Left cardiac atrium (tissue), 4 donors: ENCODE results near the gene SEBOX. TPM values are rescaled to one million over a fixed set of nuclear protein-coding genes. Genes with fewer than 3 reads are reported as not detected.
A peak's percentile ranks its signal among the peaks of the same experiment; 100 is the strongest.

Experiments used
- ATAC-seq, 2 donors: fragments of 200-7000 bp; cut with Tn5 transposase; one replicate each; pipeline ENCODE4 v1.9.1; 2020; ENCODE audit warnings: mild to moderate bottlenecking in 2 of 2, moderate library complexity in 2 of 2
- DNase-seq: peaks from one replicate; pipeline ENCODE4 v3.0.0-alpha.2; 2020
- intact Hi-C, 2 donors: fragments of 100-400 bp; cut with DNase I; formaldehyde crosslinking; loops; one replicate each; pipeline versions ENCODE4 v1.14.1 to v1.15.1; 2022 to 2023
- total RNA-seq, 2 donors: library from RNA; stranded (reverse); fragmentation: NEBNext Ultra II Directional; extraction: Animal tissue kit (Norgen Biotek cat#: 25700); gene quantifications; one replicate each; pipeline ENCODE4 v1.2.1, GENCODE V29; 2021
- donor health status: DM: no; HTN: yes; CAD: no.
- donor health status: DM: no; HTN: yes; CAD: no; lungs with severe emphysema.
- donor health status: DM: yes; HTN: yes; CAD: no.
- donor health status: Dilated cardiomyopathy.

SEBOX gene
- total RNA-seq, 2 donors from 2014 or later, result not detected

DNA sequence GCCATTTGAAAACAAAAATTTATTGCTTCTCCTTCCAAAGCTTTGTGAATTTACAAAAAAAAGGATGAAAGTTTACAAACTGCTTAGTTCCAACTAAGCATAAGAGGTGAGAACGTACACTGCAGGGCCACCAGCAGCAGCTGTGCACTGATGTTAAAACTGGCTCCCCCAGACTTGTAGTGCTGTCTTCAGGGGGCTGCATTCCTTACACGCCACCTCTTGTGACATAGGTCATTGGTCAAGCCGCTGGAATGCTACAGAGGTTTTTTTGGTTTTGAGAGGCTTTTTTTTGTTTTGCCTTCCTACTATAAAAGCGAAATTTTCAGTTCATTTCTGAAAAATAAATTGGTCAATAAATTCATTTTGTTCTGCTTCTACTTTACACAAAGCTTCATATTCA is 36.7 kb downstream of the SEBOX start:
- intact Hi-C loops, result no loop called here
- ATAC-seq (no peak), DNase-seq (no peak)

DNA sequence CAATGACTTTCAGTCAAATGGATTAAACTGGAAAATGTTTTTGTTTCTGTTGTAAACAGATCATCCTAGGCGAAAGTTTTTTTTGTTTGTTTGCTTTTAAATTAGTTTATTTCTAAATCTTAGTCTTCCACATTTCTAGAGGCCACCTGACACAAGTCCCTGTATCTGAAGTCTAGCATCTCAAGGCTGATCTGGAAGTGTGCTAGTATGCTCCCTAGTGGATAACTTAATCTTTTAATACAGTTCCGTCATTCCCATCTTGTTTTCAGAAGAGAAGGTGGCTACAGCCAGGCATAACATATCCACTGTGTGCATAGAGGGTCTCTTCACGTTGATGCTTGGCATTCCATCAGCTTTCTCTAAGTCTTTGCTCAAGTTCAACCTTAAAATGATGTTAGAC is 37.3 kb downstream of the SEBOX start:
- DNase-seq (no peak), ATAC-seq (no peak)
- intact Hi-C loops, result no loop called here

DNA sequence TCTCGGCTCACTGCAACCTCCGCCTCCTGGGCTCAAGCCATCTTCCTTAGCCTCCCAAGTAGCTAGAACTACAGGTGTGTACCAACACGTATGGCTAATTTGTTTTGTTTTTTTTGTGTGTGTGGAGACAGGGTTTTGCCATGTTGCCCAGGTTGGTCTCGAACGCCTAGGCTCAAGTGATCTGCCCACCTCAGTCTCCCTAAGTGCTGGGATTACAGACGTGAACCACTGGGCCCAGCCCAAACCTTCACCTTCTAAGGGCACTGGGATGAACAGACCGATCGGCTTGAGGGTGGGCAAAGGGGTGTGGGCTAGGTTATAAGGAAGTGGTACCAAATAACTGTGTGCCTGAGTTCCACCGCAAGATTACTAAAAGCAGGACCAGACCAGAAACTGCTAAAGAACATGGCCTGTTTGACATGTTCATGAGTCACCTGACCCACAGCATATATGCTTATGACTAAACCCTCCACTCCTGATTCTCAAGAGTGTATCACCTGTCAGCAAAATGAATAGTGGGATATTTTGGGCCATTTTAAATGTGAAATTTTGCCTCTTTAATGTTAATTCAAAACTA is 37.9 kb downstream of the SEBOX start:
- intact Hi-C loops, result no loop called here
- no peak for DNase-seq

DNA sequence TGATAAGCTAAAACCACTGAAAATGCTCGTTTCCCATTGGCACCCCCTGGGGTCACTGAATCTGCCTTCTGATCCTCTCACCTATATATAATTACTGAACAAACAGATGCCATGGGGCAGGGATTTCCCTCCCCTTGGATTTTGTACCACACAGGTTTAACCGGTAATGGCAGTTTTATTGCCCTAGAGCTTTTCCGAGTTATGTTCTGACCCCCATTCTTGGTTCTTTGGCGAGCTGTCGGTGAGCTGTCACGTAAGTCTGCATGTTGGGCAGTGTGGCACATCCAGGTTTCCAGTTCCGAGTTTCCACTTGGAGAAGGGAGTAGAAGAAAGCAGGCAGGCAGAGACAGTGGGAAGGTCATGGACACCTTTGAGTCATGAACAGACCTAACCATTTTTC is 38.9 kb downstream of the SEBOX start:
- ATAC-seq, result no peak
- intact Hi-C loops, result no loop called here
- no peak for DNase-seq

More for the DNA sequence above, 37.9 kb downstream of the SEBOX start:
- no peak for ATAC-seq

DNA sequence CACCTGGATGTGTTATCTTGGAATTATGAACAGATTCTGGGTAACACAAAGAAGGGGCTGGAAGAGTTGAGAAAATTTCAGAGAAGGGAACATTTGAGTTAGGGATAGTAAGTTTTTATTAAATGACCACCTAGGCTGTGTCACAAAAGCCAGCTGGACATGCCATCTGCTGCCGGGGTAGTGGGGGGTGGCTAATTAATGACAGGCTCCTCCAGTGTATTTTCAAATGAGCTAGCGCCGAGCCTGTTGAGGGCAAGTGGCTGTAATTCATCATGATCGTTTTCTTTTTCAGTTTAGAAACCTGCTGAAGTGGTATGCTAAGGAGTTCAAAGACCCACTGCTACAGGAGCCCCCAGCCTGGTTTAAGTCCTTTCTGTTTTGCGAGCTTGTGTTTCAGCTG is 39.8 kb downstream of the SEBOX start:
- ATAC-seq (no peak), DNase-seq (no peak)
- intact Hi-C loops, result no loop called here

DNA sequence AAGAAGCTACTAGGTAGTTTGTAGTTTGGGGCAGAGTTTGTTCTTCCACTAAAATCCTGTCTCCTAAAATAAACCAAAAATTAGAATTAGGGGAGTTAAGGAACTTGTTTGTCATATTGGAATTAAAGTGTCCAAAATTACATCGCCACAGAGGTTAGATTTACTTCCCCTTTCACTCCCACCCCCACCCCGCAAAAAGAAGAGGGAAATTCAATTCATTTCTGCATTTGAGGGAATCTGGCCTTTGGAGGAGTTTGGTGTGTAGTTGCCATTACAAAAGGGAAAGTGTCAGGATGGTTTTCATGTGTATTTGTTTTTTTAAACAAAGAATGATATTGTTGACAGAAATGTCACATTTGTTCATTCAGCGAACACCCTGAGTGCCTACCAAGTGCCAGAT is 40.2 kb downstream of the SEBOX start:
- intact Hi-C loops, result no loop called here
- ATAC-seq, result no peak
- no peak for DNase-seq

DNA sequence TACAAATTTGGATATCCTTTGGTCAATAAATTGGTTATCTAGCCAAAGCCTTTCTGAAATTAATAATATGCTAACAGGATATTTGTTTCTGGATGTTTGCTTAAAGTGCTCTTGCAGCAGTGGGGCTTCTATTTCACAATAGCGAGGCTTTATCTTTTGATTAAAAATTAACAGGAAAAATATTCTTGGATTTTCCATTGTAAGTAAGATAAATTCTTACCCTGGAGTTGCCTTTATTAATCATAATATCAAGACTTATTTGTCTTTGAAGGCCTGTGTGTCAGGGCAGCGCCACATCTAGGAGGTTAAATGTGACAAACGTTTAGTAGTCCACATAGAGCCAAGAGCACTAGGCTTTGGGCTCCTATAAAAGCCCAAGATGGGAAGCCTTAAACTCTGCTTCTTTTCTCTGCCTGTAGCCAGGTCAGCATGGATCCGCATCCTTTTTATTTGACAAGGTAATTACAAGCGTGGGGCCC is 40.7 kb downstream of the SEBOX start:
- intact Hi-C loops, result no loop called here
- ATAC-seq, result no peak
- no peak for DNase-seq

DNA sequence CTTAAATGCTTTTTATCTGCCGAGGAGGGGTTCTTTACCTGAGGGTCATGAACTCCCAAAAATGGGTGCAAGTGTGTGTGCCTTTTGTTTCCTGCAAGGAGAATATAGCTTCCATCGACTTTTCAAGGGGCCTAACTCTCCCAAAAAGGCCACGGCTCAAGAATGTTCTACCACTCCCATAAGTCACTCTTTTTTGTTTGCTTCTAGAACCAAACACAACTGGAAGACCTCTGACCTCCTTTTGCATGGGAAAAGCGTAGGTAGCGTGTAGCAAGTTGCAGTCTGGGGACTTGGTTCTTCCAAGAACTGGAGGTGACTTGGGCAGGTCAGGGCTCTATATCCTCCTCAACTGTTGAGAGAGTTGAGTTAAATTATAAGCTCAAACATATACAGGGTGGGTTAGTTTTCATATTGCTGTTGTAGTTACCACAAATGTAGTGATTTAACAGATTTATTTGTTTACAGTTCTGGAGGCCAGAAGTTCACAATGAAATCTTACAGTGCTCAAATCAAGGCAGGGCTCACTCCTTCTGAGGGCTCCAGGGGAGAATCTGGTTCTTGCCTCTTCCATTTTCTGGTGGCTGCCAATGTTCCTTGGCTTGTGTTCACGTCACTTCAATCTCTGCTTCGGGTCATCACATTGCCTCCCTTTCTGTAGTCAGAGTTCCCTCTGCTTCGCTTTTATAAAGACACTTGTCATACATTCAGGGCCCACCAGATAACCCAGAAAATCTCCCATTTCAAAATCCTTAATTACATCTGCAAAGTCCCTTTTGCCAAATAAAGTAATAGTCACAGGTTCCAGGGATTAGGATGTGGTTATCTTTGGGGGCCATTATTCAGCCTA is 44.6 kb downstream of the SEBOX start:
- DNase-seq, result no peak
- ATAC-seq, result no peak
- intact Hi-C loops, result no loop called here

DNA sequence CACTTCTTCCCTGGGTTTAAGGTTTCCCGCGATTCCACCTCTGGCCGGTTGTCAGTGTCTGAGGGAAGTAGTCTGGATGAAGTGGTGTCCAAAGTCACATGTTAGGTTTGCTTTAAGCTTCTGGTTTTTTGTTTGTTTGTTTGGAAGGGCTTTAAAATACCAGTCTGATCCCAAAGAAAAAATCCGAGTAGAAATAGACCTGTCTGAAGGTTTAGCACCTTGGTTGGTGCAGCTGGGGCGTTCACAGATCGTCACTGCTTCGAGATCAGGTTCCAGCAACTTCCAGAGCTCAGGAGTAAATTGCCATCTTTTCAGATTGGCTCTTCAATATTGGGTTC is 45.4 kb downstream of the SEBOX start:
- no peak for ATAC-seq
- intact Hi-C loops, result no loop called here
- DNase-seq, result no peak

DNA sequence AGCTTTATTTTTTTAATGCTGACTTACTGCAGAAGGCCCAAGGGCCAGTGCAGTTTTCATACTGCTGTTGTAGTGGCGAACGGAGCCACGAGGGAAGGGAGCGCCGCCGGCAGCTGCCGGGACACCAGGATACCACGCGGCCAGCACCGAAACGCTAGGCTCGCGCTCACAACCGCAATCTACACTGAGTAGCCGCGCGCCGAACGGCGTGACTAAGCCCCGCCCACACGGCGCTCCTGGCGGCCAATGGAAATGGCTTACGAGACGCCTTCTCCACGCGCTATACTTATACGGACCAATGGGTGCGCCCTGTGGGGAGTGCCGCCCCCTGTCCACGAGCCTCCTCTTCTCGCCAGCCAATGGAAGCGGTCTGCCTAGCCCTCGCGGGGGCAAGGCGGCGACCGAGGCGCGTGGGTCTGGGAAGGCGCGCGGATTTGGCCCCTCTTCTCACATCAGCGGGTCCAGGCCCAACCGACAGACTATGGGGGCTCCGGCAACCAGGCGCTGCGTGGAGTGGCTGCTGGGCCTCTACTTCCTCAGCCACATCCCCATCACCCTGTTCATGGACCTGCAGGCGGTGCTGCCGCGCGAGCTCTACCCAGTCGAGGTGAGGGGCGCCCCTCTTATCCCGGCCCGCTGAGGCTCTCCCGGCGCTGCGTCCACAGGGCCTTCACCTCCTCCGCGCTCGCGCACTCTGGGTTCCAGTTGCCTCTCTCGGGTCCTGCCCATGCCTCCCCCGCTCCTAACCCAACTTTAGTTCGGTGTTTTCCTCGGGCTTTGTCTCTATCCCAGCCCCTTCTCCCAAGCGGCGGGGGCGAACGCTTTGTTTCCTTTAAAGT is 46.0 kb downstream of the SEBOX start, which contains the start of gene TMEM97:
TSS of gene TMEM97 (plus strand) at position 442 of the 839 bp plus-strand sequence. CDS start at position 482, 40 bp downstream.
- DNase-seq (peak; percentile 97), ATAC-seq (peak; percentile 99 to 100)
- intact Hi-C loops, result no loop called here

DNA sequence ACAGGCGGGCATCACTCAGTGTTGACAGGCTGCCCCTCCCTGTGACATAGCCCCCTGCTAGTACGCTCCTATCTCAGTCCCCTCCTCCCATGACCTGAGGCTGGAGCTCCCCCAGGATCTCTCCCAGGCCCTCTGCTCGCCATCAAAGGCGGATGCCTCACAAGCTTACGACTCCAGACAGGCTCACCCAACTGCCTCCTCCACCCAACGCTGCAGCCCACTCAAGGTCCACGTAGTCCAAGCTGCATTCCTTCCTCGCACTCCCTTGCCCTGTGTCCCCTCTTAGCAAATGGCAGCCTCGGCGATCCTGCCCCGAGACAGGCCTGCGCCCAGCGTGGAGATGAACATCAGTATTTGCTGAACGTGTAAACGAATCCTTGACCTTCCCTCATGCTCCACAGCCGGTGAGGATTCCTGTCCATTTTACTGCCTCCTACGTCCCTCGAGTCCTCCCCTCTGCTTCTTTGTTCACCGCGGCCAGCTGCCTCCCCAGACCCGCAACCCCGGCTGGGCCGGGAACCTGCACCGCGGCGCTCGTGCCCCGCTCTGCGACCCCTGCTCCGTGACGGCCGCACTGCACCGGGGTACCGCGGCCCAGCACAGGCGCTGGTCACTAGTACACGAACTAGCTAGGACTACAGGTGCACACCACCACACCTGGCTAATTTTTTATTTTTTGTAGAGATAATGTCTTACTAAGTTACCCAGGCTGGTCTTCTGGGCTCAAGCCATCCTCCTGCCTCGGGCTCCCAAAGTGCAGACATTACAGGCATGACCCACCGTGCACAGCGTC is 46.8 kb downstream of the SEBOX start:
- intact Hi-C loops, result no loop called here
- no peak for DNase-seq
- ATAC-seq, result peak; percentile 2 to 4

DNA sequence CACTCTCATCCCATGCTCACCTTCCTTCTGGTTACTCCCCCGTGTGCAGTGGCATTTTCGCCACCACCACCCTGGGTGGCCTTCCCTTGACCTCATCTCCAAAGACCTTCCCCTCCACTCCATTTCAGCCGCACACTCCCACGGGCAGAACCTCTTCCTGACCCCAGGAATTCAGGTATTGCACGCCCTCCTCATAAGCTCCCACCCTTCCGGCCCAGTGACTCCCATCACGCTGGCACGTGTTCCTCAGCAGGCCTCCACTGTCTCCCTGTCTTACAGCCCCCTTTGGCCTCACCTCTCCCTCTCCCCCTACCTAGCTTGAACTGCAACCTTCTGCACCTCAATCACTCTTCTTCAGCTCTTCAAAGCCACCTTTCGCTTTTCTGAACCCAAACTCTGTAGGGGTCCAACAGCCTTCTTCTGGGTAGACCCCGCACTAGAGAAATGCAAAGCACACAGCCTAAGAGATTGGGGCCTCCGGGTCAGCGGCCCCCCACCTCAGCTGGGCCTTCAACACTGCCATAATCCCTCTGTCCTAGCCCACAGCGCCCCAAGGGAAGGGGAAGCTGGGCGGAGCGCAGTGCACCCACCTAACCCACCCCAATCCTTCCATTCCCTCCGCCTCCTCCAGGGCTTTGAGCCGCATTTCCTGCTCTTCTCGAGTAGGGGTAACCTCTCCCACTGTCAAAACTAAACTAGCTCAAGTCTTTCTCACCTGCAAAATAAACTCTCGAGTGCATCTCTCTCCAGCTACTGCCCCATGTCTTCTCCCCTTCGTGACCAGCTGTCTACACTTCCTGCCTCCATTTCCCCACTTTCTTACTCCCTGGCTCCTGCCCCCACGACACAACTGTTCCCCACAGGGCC is 47.7 kb downstream of the SEBOX start:
- ATAC-seq, result no peak
- DNase-seq, result no peak
- intact Hi-C loops, result no loop called here

DNA sequence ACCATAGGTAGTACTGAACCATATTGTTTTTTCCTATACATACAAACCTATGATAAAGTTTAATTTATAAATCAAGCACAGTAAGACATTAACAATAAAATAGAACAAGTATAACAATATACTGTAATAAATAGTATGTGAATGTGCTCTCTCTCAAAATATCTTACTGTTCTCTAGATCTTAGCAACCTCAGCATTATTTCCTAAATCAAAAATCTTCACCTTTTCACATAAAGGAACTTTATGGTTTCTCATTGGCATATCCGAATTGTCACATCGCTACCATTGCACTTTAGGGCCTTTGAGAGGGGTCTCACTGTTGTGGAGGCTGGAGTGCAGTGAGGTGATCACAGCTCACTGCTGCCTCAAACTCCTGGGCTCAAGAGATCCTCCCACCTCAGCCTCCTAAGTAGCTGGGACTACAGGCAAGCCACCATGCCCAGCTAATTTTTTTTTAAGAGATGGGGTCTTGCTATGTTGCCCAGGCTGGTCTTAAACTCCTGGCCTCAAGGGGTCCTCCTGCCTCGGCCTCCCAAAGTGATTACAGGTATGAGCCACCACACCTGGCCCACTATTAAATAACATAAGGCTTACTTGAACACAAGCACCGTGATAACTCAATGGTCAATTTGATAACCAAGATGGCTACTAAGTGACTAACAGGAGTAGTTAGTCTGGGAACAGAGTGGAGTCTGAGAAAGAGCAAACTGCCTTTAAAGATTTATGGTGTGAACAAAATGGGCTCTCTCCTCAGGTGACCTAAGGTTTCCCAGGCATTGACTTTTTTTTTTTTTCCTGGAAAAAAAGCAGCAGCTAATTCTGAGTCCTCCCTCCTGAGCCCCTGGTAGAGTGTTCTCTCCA is 48.9 kb downstream of the SEBOX start:
- ATAC-seq, result no peak
- no peak for DNase-seq
- intact Hi-C loops, result no loop called here

DNA sequence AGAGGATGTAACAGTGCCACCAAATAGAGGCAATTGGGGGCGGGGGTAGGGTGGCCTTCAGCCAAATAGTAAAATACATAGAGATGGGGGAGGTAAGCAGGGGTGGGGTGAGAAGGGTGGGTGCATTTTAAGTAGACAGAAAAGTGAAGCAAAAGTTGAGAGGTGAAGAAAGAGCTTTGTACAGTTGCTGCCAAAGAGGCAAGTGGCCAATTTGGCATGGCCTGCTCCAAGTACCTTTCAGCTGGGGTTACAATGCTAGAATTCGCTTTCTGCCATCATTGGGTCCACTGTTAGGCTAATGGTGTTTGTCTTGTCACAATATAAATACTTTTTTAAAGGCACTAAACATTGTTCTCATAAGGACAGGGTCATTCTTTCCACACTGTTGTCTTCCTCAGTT is 51.2 kb downstream of the SEBOX start:
- no peak for ATAC-seq
- DNase-seq, result no peak
- intact Hi-C loops, result no loop called here
